GM19468 (cell line): ENCODE results near the gene PDCD5.

ENCODE experiments used
- ATAC-seq: cut with Tn5 transposase; IDR thresholded peaks from one replicate; pipeline ENCODE4 v1.9.1; 2021; ENCODE audit warnings: mild to moderate bottlenecking, moderate library complexity, moderate number of reproducible peaks; ENCODE audit not compliant: unreplicated experiment; ENCODE audit errors: extremely low read depth

Gene PDCD5

DNA sequence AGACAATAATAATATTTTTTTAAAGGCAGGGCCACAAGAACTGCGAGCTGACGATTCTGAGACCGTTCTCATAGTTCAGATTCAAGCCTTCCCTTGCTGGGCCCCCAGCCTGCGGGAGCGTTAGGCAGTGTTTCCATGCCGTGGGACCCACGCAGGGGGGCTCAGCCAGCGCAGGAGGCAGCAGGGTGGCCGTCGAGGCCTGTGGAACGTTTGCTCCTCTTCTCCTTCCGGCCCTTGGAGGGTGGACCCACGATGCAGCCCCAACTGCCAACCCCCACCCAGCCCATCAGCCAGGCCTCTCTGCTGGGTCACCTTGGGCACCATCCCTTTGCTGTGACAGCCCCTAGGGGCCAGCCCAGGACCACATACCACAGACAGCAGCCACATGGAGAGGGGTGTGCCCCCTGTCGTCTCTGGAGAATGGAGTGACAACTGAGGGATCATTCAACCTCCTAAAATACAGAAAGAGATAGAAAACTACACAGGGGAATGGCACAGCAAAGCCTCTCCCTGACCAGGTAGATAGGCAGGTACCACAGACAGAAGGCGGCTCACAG lies 46.8 kb downstream of the PDCD5 start:
- no peak for ATAC-seq

DNA sequence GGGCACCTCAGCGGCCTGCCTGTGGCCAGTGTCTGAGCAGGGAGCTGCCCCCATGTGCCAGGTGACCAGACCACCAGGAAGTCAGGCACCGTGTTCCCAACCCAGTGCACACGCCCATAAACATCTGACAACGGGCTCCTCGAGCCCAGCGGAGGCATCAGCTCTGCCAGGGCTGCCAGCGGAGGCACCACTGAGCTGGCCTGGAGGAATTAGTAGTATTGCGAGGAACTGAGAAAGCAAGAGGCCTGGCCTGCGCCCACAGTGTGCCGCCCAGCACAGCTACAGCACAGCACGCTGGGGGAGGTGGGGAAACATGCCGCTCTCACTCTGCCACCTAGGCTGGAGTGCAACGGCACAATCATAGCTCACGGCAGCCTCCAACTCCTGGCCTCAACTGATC lies 49.3 kb downstream of the PDCD5 start:
- ATAC-seq = no peak

DNA sequence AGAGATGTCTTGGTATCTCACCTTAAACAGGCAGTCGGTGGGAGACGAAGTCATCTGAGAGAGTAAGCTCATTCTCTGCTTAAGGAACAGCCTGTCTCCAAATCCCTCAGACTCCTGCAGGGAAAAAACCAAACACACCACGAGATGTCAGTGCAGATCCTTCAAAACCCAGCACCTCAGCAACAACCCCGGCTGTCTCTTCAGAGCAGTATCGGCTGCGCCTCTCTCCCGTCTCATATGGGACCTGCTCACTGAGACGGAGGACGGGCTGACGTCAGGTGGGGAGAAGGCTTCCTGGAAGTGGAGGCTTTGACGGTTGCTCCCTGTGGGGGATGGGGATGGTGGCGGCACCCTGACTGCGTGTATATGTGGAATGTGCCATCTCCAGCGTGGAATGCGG lies 50.4 kb downstream of the PDCD5 start:
- ATAC-seq = no peak
